Brain pericyte (primary cell): ENCODE data around the gene RLBP1.
"Not testable (repeated sequence)": the region's sequence is repeated elsewhere in the genome, so short reads cannot be mapped to it uniquely, and the experiment has no call there.

ENCODE experiments used
- DNase-seq: peaks from one replicate; pipeline ENCODE4 v3.0.0-alpha.2; 2012; ENCODE audit warnings: low read depth, low spot score

RLBP1 gene

DNA sequence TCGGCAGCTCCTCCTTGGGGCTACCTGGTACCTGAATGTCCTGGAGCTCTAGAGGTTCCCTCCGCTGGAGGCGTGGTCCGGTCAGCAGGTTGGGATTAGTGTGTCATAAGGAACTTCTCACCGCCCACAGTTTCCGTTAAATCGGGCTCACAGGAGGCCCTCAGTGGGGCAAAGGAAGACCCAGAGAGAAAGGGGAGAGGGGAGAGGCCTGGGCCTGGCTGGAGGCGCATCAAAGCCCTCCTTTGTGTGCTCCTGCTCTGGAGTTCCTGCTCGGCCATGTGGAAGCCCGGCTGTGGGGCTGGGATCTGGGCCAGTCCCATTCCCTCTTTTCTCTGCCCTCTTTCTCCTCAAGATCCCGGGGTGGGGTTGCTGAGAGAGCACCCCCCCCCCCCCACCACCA, at the start of gene RLBP1:
Gene RLBP1, minus strand, starts transcription at position 37 of the 400 bp plus-strand sequence. CDS start 2,604 bp downstream, outside the sequence.
- no peak for DNase-seq

DNA sequence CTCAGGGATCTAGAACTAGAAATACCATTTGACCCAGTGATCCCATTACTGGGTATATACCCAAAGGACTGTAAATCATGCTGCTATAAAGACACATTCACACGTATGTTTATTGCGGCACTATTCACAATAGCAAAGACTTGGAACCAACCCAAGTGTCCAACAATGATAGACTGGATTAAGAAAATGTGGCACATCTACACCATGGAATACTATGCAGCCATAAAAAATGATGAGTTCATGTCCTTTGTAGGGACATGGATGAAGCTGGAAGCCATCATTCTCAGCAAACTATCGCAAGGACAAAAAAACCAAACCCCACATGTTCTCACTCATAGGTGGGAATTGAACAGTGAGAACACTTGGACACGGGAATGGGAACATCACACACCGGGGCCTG, 28.8 kb upstream of the RLBP1 start:
- not testable (repeated sequence) for DNase-seq

DNA sequence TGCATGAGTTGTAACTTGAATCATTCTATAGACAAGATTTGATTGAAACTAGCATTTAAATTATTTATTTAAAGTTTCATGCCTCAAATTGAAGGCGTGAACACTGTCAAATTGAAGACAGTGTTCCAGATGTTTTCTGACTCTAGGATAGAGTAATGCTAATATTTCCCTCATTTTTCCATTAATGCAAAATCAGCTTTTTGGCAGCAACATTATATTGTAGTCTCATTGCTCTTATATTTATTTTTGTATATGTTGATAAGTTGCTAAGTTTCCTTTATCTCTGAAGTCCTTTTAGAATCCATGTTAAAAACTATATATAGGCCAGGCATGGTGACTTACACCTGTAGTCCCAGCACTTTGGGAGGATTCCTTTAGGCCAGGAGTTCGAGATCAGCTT, 27.2 kb upstream of the RLBP1 start:
- DNase-seq, result no peak

DNA sequence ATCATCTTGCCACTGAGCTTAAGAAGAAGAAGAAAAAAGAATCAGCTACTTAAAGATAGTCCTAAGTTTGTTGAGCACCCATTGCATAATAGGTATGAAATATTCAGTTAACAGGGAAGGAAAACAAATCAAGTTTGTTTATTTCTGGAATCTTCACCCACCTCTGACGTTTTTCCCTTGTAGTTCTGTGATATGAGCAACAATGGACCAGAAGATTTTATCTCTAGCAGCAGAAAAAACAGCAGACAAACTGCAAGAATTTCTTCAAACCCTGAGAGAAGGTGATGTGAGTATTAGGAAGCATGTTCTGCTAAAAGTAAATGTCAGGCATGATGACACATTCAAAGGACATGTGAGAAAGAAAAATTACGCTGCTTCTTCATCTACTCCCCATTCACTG, 26.1 kb upstream of the RLBP1 start:
- DNase-seq, result no peak

DNA sequence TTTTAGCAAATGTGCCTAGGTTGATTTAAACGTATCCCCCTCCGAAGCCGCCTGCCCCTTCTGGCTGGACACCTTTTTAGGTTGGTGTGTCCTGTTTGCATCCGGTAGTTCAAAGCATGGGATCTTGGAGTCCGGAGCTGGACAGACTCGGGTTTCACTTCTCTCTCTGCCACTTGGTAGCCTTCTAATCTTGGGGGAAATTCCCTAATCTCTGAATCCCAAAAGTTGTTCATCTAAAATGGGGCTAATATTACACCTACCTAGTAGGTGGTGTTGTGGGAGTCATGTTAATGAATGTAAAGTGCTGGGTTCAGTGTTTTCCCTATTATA, 23.2 kb upstream of the RLBP1 start:
- DNase-seq, result no peak

DNA sequence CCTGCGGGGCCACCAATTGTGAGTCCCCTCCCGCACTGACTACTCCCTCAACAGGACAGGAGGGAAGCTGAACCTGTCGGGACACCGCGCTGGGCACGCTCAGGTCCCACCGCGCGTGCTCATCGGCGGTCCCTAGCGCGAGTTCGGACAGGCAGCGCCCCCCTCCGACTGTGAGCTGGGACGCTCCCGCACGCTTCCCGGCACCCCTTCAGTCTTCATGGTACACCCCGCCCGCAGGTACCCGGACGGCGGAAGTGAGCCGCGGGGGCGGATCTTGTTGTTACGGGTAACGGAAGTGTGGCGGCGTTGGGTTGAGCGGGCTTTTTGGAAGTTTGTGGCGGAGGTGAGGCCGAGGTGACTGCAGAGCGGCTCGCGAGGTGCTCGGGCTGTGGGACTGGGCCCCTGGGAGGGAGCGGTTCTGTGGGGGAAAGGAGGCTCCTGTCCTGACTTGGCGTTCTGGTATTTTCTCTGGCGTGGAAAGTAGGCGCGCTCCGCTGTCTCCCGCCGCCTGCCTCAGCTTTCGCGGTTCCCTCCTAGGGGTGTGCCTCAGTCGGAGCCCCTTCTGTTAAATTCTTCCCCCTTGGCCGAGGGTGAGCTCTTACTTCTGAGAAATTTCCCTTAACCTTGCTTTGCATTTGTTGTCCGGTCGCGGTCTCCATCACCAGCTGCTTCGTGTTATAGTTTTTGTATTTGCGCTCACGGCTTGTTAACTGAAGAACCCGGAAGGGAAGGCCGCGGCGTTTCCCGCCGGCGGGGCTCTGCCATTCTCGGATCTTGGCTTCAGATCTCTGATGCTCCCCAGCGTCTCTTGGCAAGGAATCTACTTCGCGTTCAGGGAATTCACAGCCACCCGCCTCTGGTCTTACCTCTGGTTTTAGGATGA, 22.6 kb upstream of the RLBP1 start, which contains the start of gene FANCI:
Gene FANCI, plus strand, starts transcription at position 289 of the 883 bp plus-strand sequence. CDS start 3,669 bp downstream, outside the sequence.
- DNase-seq, result peak; percentile 66

DNA sequence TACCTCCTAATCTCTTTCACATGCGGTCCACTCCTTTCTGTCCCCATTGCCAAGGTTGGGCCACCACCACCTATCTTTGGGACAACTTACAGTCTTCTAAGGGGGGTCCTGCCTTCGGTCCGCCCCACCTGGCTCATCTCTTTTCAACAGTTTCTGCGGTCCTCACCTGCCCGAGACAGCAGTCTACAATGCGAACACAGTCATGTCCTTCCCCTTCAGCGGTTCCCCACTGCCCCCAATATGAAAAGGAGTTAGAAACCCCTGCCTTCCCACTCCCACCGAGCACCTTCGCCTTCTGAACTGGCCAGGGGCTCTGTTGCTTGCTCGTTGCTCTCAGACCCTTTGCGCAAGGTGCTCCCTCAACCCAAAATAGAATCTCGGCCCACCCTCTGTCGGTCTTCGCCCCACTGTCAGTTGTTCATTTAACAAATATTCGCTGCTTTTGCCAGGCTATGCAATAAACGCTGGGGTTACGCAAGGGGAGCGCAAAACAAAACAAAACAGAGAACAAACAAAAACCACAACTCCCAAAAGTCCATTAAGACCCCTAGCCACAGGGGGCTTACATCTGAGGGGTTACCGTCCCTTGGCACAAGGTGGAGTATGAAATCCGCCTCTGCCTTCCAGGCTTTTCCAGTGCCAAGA, 21.8 kb upstream of the RLBP1 start:
- DNase-seq, result no peak

DNA sequence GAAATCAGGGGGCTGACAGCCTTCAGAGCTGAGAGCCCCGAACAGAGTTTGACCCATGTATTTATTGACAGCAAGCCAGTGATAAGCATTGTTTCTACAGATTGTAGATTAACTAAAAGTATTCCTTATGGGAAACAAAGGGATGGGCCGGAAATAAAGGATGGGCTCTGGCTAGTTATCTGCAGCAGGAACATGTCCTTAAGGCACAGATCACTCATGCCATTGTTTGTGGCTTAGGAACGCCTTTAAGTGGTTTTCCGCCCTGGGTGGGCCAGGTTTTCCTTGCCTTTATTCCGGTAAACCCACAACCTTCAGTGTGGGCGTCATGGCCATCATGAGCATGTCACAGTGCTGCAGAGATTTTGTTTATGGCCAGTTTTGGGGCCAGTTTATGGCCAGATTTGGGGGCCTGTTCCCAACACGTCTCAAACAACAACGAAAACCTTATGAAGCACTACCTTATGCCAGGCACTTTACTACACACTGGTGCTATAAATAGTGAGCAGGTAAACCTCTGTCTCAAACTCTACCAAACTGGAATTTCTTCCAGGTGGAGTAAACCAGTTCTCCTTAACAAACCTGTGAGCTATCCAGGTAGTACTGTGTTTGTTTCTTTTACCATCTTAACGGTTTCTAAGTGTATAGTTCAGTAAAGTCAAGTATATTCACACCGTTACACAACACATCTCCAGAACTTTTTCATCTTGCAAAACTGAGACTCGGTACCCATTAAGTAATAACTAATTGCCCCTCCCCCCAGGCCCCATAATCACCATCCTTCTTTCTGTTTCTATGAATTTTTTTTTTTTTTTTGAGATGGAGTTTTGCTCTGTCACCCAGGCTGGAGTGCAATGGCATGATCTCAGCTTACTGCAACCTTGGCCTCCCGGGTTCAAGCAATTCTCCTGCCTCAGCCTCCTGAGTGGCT, 18.8 kb upstream of the RLBP1 start:
- not testable (repeated sequence) for DNase-seq

DNA sequence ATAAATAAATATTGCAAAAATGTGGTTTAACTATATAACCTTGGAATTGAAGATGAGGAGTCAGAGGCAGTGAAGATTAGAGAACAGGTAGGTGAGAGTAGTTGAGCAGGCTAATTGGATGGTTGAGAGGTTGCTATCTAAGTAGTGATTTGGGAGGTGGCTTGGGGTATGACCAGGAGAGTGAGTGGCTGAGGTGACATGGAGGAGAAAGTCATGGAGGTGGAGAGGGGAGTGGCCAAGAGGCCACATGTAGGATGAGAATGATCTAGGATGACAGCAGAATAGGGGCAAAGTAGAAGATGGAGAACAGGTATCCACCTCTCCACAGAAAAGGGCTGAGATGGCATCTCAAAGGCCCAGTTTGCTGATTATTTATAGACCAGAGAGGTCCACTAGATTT, 10.5 kb upstream of the RLBP1 start:
- DNase-seq, result no peak

DNA sequence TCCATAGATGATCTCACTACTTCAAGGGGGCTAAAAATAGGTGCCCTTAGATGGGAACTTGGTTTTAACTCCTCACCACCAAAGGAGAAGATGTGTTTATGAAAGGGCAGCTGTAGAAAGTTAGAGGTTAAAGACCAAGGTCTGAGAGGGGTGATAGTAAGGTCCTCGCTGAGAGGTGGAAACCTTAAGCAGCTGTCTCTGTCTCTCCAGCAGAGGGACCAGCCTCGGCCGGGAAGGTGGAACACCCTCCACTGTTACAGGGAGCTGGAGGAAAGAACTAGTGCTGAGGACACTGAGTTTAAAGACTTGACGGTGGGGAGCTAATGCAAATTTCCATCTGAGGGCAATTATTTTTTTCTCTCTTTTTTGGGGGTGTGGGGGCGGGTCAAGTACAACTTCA, 8.9 kb upstream of the RLBP1 start:
- no peak for DNase-seq

DNA sequence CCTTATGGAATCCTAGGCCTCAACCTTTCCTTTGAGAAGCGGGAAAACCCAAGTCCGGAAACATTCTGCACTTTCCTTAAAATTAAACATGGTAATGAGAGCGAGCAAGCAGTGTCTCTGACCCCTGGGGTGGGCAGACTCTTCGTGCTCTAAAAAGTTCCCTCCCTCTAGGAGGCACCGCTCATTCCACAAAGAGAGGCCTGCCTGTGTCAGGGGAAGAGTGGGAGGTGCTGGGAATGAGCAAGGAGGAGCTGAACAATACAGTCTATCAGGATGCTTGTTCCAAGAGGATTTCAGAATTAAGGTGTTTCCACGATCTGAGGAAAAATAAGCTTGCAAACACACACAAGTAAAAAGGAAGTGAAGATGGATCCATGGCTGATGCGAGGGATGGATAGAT, 6.0 kb upstream of the RLBP1 start:
- DNase-seq, result no peak

DNA sequence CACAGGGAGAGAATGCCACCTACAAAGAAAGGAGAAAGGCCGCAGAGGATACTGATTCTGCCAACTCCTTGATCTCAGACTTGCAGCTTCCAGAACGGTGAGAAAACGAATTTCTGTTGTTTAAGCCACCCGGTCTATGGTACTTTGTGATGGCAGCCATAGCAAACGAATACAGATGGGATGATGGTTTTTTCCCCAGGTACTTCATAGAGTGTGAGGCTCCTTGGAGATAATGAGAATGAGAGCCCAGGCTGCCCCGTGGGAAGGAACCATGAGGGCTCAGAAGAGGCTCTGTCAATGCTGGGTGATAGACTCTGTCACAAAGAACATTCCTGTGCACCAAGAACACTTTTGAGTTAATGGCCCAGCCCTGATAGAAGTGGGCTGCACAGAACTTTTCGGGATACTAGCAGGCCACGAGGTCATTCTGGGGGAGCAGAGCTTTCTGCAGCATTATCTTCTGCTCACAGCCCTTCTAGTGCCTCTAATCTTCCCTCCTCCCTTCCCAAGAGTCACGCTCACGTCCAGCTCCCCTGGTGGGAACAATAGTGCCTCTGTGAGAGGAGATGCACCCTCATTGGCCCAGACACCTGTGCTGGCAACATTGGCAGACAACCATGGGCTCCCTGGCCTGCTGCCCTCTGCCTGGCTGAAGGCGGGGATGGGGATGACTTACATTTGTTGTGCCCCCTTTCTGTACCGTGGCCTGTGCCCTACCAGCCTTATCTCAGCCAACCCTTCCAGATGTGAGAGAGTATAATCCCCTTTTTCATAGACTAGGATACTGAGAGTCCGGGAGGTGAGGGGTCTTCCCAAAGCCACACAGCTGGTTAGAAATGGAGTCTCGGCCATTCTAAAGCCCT, 5.2 kb upstream of the RLBP1 start:
- DNase-seq, result no peak

DNA sequence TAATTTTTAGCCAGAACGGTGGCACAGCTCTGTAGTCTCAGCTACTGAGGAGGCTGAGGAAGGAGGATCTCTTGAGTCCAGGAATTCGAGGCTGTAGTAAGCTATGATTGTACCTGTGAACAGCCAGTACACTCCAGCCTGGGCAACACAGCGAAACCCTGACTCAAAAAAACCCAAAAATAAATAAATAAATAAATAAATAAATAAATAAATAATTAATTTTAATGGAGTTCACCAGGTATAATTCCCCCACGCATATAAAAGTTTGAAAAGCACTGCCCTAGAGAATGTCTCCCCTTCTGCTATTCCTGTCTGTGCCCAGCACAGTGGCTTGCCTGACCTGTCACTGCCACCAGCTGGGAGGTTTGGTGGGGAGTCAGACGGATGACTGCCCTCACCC, 4.2 kb upstream of the RLBP1 start:
- no peak for DNase-seq

DNA sequence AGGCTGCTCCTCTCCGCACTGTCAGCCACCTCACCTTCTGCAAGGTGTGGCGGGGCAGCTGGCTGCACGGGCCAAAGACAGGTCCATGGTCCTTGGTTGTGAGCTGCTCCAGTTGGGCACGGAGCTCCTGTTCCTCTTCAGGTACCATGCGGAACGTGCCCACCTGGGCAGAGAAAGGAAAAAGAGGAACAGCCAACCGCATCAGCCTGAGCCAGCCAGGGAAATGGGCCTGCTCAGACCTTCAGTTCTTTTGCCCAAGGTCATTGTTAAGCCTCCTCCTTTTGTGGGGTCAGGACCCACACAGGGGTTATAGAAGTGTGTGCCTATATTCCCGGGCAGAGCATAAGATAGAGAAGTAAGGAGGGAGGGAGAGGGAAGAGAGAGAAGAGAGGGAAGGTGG, 2.8 kb downstream of the RLBP1 start:
- no peak for DNase-seq

DNA sequence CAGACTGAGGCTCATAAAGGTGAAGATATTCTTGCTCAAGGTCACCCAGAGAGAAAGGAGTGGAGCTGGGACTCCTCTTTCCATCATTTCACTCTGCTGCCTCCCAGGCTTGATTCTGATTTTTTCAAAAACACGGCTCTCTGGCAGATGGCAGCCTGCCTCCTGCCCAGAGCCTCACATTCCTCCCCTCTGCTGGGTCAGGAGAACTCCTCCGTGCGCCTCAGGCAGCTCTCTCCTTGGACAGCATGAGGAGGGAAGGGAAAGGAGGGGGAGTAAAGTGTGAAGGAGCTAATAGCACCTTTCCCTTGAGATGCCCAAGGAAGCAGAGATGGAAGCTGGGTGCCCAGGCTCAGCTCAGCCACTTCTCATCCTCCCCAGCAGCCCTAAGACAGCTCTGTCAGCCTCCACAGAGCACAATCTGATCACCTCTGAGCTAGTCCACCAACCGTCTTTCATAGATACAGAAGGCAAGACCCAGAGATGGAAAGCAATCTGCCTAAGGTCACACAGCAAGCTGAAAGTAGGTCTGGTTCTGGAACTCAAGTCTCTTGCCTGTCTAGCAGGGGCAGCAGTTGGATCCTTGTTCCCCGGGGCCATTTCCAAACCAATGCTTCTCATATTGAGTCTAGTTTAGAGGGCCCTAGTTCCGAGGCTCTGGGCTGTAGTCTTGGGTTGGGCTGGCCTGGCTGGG, 3.5 kb downstream of the RLBP1 start:
- DNase-seq, result no peak

DNA sequence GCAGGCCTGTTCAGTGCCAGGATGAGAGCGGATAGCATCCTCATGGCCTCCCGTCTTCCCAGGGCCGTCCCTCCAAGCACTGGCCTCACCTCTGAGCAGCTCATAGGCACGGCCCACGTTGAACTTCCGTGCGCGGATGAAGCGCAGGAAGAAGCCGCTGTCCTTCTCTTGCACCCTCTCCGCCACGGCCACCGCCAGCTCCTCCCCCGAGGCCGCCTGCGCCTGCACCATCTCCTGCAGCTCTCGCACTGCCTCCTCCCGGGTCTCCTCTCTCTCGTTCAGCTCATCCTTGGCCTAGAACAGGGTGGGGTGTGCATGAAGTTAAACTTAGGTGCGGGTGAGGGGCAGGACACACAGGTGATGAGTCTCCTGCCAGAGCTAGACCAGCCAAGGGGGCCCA, 4.3 kb downstream of the RLBP1 start:
- DNase-seq, result no peak

DNA sequence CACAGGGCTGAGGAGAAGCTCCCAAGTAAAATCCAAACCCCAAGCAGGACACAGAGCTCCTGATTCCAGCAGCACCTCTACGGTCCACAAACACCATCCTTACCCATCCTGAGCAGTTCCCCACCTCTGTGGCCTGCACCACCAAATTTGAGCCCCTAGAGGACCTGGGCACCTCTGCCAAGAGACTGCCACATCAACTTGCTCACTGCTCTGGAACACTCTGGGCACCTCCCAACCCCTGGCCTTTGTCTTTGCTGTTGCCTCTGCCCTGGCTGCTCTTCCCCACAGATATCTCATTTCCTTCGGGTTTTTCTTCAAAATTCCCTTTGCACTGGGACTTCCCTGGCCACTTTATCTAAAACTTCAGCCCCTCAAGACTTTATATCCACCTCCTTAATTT, 5.8 kb downstream of the RLBP1 start:
- no peak for DNase-seq

DNA sequence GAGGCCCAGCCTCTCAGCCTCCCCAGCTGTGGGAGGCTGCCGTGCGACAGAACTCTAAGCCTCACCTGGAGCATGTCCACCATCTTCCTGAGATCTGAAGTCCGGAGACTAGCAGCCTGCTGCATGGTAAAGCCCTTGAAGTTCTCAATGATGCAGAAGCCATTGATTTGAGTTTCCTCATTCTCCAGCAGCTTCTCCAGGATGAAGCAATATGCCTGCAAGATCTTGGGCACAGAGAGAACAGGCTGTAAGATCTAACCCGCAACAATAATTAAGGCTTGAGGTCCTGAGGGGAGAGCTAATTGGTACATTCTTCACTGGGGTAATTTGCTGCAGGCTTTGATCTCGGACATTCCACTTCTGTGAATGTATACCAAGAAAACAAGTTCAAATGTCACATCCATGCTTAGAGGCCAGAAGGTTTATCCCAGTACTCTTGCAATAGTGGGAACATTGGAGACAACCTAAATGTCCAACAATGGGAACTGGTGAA, 9.7 kb downstream of the RLBP1 start:
- DNase-seq, result no peak

DNA sequence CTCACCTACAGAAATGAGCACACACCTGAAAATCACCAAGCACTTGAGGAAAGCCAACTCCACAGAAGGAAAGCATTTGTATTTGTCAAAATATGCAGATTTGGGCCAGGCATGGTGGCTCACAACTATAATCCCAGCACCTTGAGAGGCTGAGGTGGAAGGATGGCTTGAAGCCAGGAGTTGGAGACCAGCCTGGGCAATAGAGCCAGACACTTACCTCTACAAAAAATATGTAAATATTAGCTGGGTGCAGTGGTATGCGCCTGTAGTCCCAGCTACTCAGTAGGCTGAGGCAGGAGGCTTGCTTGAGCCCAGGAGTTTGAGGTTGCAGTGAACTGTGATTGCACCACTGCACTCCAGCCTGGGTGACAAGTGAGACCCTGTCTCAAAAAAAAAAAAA, 12.3 kb downstream of the RLBP1 start:
- no peak for DNase-seq

DNA sequence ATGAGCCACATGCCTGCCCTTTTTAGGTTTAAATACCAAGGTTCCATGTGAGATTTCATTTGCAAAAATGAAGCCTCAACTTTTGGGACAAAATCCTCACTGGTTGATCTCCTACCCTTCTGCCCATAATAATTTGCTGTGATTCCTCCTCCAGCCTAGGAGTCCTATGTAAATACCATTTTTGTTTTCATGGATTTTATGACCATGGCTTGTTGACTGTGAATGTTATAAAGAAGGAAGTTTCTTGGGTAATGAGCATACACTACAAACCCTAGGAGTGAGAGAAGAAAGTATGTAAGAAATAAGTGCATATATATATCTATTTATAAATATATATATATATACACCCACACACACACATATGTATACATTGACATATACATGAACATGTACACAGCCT, 13.1 kb downstream of the RLBP1 start:
- DNase-seq, result no peak
